ENCODE data around the gene RMND5B.

The RMND5B gene

GRCh38 chr5:178170455-178170854 lies 39.6 kb downstream of the RMND5B start:
- H3K4me3 ChIP-seq (ENCODE audit: low read length), result no peak overlapping the region
- no peak overlapping the region for H2AFZ ChIP-seq (ENCODE audit: low read length)
- no peaks in the 10 kb centered on the region for H3K4me1 ChIP-seq (ENCODE audit: low read length)
- no peak overlapping the region for H3K9ac ChIP-seq (ENCODE audit: low read length)
- H3K9me3 ChIP-seq (replicated peaks; ENCODE audit: insufficient read depth, low read length), result no peaks in the 10 kb centered on the region
- no peaks in the 10 kb centered on the region for H3K9me2 ChIP-seq (replicated peaks; ENCODE audit: insufficient read depth, low read length)
- no peaks in the 10 kb centered on the region for H3K27me3 ChIP-seq (replicated peaks; ENCODE audit: insufficient read depth, low read length)
- H3K27ac ChIP-seq (ENCODE audit: low read length), result no peak overlapping the region
- no peak for DNase-seq
- H3K36me3 ChIP-seq (replicated peaks; ENCODE audit: insufficient read depth, low read length), result no peaks in the 10 kb centered on the region
- no peak for TF ChIP-seq EZH2phosphoT487 (IDR thresholded peaks at IDR 0.05; ENCODE audit: low read length)
- no peak for TF ChIP-seq CTCF (IDR thresholded peaks at IDR 0.05; ENCODE audit: low read length)
- no peak for TF ChIP-seq EZH2 (optimal IDR thresholded peaks at IDR 0.05; ENCODE audit: low read depth, low read length)
- H4K20me1 ChIP-seq (ENCODE audit: insufficient read depth, low read length), result no peaks in the 10 kb centered on the region
- H3K79me2 ChIP-seq (ENCODE audit: low read length), result no peaks in the 10 kb centered on the region
- H3K4me2 ChIP-seq (ENCODE audit: low read depth, low read length), result no peak overlapping the region
- H3F3A ChIP-seq (ENCODE audit: insufficient read depth, low read length), result no peaks in the 10 kb centered on the region

GRCh38 chr5:178174456-178174855 lies 43.6 kb downstream of the RMND5B start:
- DNase-seq, result no peak
- Histone ChIP-seq H3K4me1 (ENCODE audit: low read length) (no peaks in the 10 kb centered on the region), H3K79me2 (ENCODE audit: low read length) (no peaks in the 10 kb centered on the region), H3K4me3 (ENCODE audit: low read length) (no peak overlapping the region), H4K20me1 (ENCODE audit: insufficient read depth, low read length) (no peaks in the 10 kb centered on the region), H3K9me2 (replicated peaks; ENCODE audit: insufficient read depth, low read length) (no peaks in the 10 kb centered on the region), H3K4me2 (ENCODE audit: low read depth, low read length) (no peak overlapping the region), H3K27me3 (replicated peaks; ENCODE audit: insufficient read depth, low read length) (no peaks in the 10 kb centered on the region), H3F3A (ENCODE audit: insufficient read depth, low read length) (no peaks in the 10 kb centered on the region), H3K9me3 (replicated peaks; ENCODE audit: insufficient read depth, low read length) (no peaks in the 10 kb centered on the region), H3K27ac (ENCODE audit: low read length) (no peak overlapping the region), H3K9ac (ENCODE audit: low read length) (no peak overlapping the region), H3K36me3 (replicated peaks; ENCODE audit: insufficient read depth, low read length) (no peaks in the 10 kb centered on the region), H2AFZ (ENCODE audit: low read length) (no peak overlapping the region)
- TF ChIP-seq EZH2 (optimal IDR thresholded peaks at IDR 0.05; ENCODE audit: low read depth, low read length) (no peak), EZH2phosphoT487 (IDR thresholded peaks at IDR 0.05; ENCODE audit: low read length) (no peak), CTCF (IDR thresholded peaks at IDR 0.05; ENCODE audit: low read length) (no peak)

GRCh38 chr5:178176791-178177190 lies 46.0 kb downstream of the RMND5B start:
- Histone ChIP-seq H4K20me1 (ENCODE audit: insufficient read depth, low read length) (no peaks in the 10 kb centered on the region), H3K4me2 (ENCODE audit: low read depth, low read length) (no peak overlapping the region), H3K36me3 (replicated peaks; ENCODE audit: insufficient read depth, low read length) (no peaks in the 10 kb centered on the region), H3F3A (ENCODE audit: insufficient read depth, low read length) (no peaks in the 10 kb centered on the region), H3K79me2 (ENCODE audit: low read length) (no peaks in the 10 kb centered on the region), H3K9me3 (replicated peaks; ENCODE audit: insufficient read depth, low read length) (no peaks in the 10 kb centered on the region), H3K9ac (ENCODE audit: low read length) (no peak overlapping the region), H3K4me3 (ENCODE audit: low read length) (no peak overlapping the region), H2AFZ (ENCODE audit: low read length) (no peak overlapping the region), H3K4me1 (ENCODE audit: low read length) (no peaks in the 10 kb centered on the region), H3K27ac (ENCODE audit: low read length) (no peak overlapping the region), H3K9me2 (replicated peaks; ENCODE audit: insufficient read depth, low read length) (no peaks in the 10 kb centered on the region), H3K27me3 (replicated peaks; ENCODE audit: insufficient read depth, low read length) (no peaks in the 10 kb centered on the region)
- no peak for TF ChIP-seq CTCF (IDR thresholded peaks at IDR 0.05; ENCODE audit: low read length)
- TF ChIP-seq EZH2 (optimal IDR thresholded peaks at IDR 0.05; ENCODE audit: low read depth, low read length), result no peak
- TF ChIP-seq EZH2phosphoT487 (IDR thresholded peaks at IDR 0.05; ENCODE audit: low read length), result no peak
- DNase-seq, result no peak
